WTC11 (cell line): Measurements from ENCODE around the gene PHF12.

ENCODE experiments used
- ZNF232 ChIP-seq: sonication (generic); formaldehyde crosslinking; IDR thresholded peaks from 2 replicates; pipeline ENCODE4 v1.8.0; 2022; ENCODE audit warnings: mild to moderate bottlenecking, missing genetic modification reagents
- TF ChIP-seq, protein P1 (sequence below): sonication (generic); formaldehyde crosslinking; IDR thresholded peaks from 2 replicates; pipeline ENCODE4 v1.8.1; 2023; ENCODE audit warnings: mild to moderate bottlenecking, missing genetic modification reagents
- TF ChIP-seq, protein P2 (sequence below): fragments of 200-600 bp; IDR thresholded peaks from 2 replicates; pipeline ENCODE4 v1.8.0; 2022; ENCODE audit warnings: antibody characterized with exemption
- TF ChIP-seq, protein P3 (sequence below): sonication (generic); formaldehyde crosslinking; conservative IDR thresholded peaks from 2 replicates; pipeline ENCODE4 v1.8.1; 2023; ENCODE audit warnings: mild to moderate bottlenecking, low read depth, missing genetic modification reagents, moderate library complexity

- TF ChIP-seq ZNF232 (CRISPR knock-in tag) = no peak
- TF ChIP-seq, protein P1, sequence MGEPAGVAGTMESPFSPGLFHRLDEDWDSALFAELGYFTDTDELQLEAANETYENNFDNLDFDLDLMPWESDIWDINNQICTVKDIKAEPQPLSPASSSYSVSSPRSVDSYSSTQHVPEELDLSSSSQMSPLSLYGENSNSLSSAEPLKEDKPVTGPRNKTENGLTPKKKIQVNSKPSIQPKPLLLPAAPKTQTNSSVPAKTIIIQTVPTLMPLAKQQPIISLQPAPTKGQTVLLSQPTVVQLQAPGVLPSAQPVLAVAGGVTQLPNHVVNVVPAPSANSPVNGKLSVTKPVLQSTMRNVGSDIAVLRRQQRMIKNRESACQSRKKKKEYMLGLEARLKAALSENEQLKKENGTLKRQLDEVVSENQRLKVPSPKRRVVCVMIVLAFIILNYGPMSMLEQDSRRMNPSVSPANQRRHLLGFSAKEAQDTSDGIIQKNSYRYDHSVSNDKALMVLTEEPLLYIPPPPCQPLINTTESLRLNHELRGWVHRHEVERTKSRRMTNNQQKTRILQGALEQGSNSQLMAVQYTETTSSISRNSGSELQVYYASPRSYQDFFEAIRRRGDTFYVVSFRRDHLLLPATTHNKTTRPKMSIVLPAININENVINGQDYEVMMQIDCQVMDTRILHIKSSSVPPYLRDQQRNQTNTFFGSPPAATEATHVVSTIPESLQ (CRISPR knock-in tag) = no peak
- TF ChIP-seq, protein P2, sequence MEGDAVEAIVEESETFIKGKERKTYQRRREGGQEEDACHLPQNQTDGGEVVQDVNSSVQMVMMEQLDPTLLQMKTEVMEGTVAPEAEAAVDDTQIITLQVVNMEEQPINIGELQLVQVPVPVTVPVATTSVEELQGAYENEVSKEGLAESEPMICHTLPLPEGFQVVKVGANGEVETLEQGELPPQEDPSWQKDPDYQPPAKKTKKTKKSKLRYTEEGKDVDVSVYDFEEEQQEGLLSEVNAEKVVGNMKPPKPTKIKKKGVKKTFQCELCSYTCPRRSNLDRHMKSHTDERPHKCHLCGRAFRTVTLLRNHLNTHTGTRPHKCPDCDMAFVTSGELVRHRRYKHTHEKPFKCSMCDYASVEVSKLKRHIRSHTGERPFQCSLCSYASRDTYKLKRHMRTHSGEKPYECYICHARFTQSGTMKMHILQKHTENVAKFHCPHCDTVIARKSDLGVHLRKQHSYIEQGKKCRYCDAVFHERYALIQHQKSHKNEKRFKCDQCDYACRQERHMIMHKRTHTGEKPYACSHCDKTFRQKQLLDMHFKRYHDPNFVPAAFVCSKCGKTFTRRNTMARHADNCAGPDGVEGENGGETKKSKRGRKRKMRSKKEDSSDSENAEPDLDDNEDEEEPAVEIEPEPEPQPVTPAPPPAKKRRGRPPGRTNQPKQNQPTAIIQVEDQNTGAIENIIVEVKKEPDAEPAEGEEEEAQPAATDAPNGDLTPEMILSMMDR = no peak
- TF ChIP-seq, protein P3, sequence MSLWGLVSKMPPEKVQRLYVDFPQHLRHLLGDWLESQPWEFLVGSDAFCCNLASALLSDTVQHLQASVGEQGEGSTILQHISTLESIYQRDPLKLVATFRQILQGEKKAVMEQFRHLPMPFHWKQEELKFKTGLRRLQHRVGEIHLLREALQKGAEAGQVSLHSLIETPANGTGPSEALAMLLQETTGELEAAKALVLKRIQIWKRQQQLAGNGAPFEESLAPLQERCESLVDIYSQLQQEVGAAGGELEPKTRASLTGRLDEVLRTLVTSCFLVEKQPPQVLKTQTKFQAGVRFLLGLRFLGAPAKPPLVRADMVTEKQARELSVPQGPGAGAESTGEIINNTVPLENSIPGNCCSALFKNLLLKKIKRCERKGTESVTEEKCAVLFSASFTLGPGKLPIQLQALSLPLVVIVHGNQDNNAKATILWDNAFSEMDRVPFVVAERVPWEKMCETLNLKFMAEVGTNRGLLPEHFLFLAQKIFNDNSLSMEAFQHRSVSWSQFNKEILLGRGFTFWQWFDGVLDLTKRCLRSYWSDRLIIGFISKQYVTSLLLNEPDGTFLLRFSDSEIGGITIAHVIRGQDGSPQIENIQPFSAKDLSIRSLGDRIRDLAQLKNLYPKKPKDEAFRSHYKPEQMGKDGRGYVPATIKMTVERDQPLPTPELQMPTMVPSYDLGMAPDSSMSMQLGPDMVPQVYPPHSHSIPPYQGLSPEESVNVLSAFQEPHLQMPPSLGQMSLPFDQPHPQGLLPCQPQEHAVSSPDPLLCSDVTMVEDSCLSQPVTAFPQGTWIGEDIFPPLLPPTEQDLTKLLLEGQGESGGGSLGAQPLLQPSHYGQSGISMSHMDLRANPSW = no peak
Measured at GRCh38 chr17:28973425-28973824, 22.1 kb upstream of the PHF12 start.
